CD14-positive monocyte (primary cell): ENCODE results near the gene DLX6. TPM values are rescaled to one million over a fixed set of nuclear protein-coding genes. Genes with fewer than 3 reads are reported as not detected.
A peak's percentile ranks its signal among the peaks of the same experiment; 100 is the strongest.
"Not testable (repeated sequence)": the region's sequence is repeated elsewhere in the genome, so short reads cannot be mapped to it uniquely, and the experiment has no call there.

Source experiments
- DNase-seq, 3 donors: peaks; one replicate each; pipeline ENCODE4 v3.0.0-alpha.2; 2011 to 2022
- H2AFZ ChIP-seq: 2 replicates; pipeline ENCODE4 v1.6.0; 2012; ENCODE audit warnings: mild to moderate bottlenecking, low read depth, low read length, inconsistent platforms; ENCODE audit not compliant: insufficient read depth, poor library complexity, severe bottlenecking
- H3K27ac ChIP-seq, 2 donors: 1 replicate in 1 of 2; 2 replicates in 1 of 2; pipeline ENCODE4 v1.5.1; 2012 to 2013; ENCODE audit warnings: low read length in 2 of 2, control low read depth in 1 of 2, inconsistent platforms in 1 of 2, low read depth in 1 of 2, mild to moderate bottlenecking in 1 of 2
- H3K27me3 ChIP-seq, 2 donors: one replicate each; pipeline versions ENCODE4 v1.6.0 to v1.6.1; 2011 to 2013; ENCODE audit warnings: low read length in 2 of 2; ENCODE audit not compliant: control insufficient read depth in 2 of 2, insufficient read depth in 2 of 2
- H3K36me3 ChIP-seq, 2 donors: replicated peaks in 1 of 2; 1 replicate in 1 of 2; 2 replicates in 1 of 2; pipeline versions ENCODE4 v1.5.1 to v1.6.1; 2012 to 2013; ENCODE audit warnings: low read length in 2 of 2, control low read depth in 1 of 2, inconsistent platforms in 1 of 2, mild to moderate bottlenecking in 1 of 2; ENCODE audit not compliant: insufficient read depth in 2 of 2, control insufficient read depth in 1 of 2
- H3K4me1 ChIP-seq, 2 donors: 1 replicate in 1 of 2; 2 replicates in 1 of 2; pipeline versions ENCODE4 v1.5.1 to v1.6.1; 2012 to 2013; ENCODE audit warnings: low read length in 2 of 2, control low read depth in 1 of 2, inconsistent platforms in 1 of 2, mild to moderate bottlenecking in 1 of 2, moderate library complexity in 1 of 2; ENCODE audit not compliant: insufficient read depth in 2 of 2, control insufficient read depth in 1 of 2
- H3K4me2 ChIP-seq: replicated peaks from 2 replicates; pipeline ENCODE3; 2012; ENCODE audit warnings: low read length, moderate library complexity, mild to moderate bottlenecking; ENCODE audit not compliant: poor library complexity, severe bottlenecking; ENCODE audit errors: extremely low read depth
- H3K4me3 ChIP-seq, 3 experiments: fragments of 200-600 bp in 1 of 3; sonication (generic) in 1 of 3; replicated peaks in 1 of 3; 1 replicate in 2 of 3; 2 replicates in 1 of 3; pipeline ENCODE4 v1.5.1; 2011 to 2013; ENCODE audit warnings: low read length in 3 of 3, mild to moderate bottlenecking in 3 of 3, control low read depth in 2 of 3, low read depth in 2 of 3, inconsistent platforms in 1 of 3, moderate library complexity in 1 of 3
- H3K79me2 ChIP-seq: 2 replicates; pipeline ENCODE4 v1.6.0; 2012; ENCODE audit warnings: mild to moderate bottlenecking, control low read depth, inconsistent platforms, low read length, moderate library complexity; ENCODE audit not compliant: insufficient read depth
- H3K9ac ChIP-seq: 2 replicates; pipeline ENCODE4 v1.6.0; 2017; ENCODE audit warnings: low read length, mild to moderate bottlenecking; ENCODE audit not compliant: insufficient read depth, poor library complexity, severe bottlenecking
- H3K9me3 ChIP-seq, 2 donors: replicated peaks in 1 of 2; 1 replicate in 1 of 2; 2 replicates in 1 of 2; pipeline versions ENCODE4 v1.5.1 to v1.6.1; 2012 to 2013; ENCODE audit warnings: low read length in 2 of 2, control low read depth in 1 of 2; ENCODE audit not compliant: control insufficient read depth in 1 of 2, insufficient read depth in 1 of 2
- H4K20me1 ChIP-seq: 2 replicates; pipeline ENCODE4 v1.6.0; 2012; ENCODE audit warnings: mild to moderate bottlenecking, low read length, control low read depth, moderate library complexity; ENCODE audit not compliant: insufficient read depth
- H3K27ac Mint-ChIP-seq, 7 donors: one replicate each; pipeline ENCODE4 v1.8.0; 2020; ENCODE audit warnings: mild to moderate bottlenecking in 7 of 7, mixed read lengths in 7 of 7, moderate library complexity in 6 of 7, inconsistent platforms in 2 of 7
- H3K27me3 Mint-ChIP-seq, 3 donors: one replicate each; pipeline ENCODE4 v1.8.0; 2021 to 2022; ENCODE audit warnings: low read depth in 3 of 3, mild to moderate bottlenecking in 3 of 3, mixed read lengths in 3 of 3, moderate library complexity in 3 of 3, inconsistent platforms in 1 of 3
- H3K36me3 Mint-ChIP-seq, 2 donors: one replicate each; pipeline ENCODE4 v1.8.0; 2020; ENCODE audit warnings: mixed read lengths in 2 of 2, inconsistent platforms in 1 of 2, mild to moderate bottlenecking in 1 of 2
- H3K4me1 Mint-ChIP-seq: one replicate; pipeline ENCODE4 v1.8.0; 2020; ENCODE audit warnings: mild to moderate bottlenecking, mixed read lengths
- H3K4me3 Mint-ChIP-seq, 2 donors: one replicate each; pipeline ENCODE4 v1.8.0; 2020; ENCODE audit warnings: mild to moderate bottlenecking in 2 of 2, mixed read lengths in 2 of 2, moderate library complexity in 1 of 2
- H3K9me3 Mint-ChIP-seq, 7 donors: one replicate each; pipeline ENCODE4 v1.8.0; 2020 to 2022; ENCODE audit warnings: mixed read lengths in 7 of 7, mild to moderate bottlenecking in 6 of 7, moderate library complexity in 6 of 7, inconsistent platforms in 2 of 7
- WGBS: methylation state at CpG from one replicate; pipeline ENCODE4 v1.1.5; 2013; ENCODE audit warnings: missing lambda C conversion rate; ENCODE audit not compliant: insufficient coverage; 5-methylcytosine and 5-hydroxymethylcytosine counted together
- intact Hi-C, 2 donors: fragments of 100-400 bp; cut with micrococcal nuclease; formaldehyde crosslinking; loops; one replicate each; pipeline versions ENCODE4 v1.15.0 to v1.15.1; 2023
- polyA plus RNA-seq, 3 donors: library from polyadenylated mRNA; depleted of rRNA in 1 of 3; unstranded in 2 of 3; stranded (reverse) in 1 of 3; fragments of 300-500 nt in 2 of 3; fragments of >200 nt in 1 of 3; fragmentation: Illumina TruSeq in 2 of 3; gene quantifications; 1 replicate in 2 of 3; 2 replicates in 1 of 3; pipeline ENCODE4 v1.2.3, GENCODE V29; 2012 to 2021
- TF ChIP-seq, protein P1 (sequence below): fragments of 200-600 bp; IDR thresholded peaks from one replicate; pipeline ENCODE4 v1.8.0; 2022; ENCODE audit warnings: antibody characterized with exemption, mild to moderate bottlenecking

Gene DLX6
- polyA plus RNA-seq, 3 donors: not detected

GRCh38 chr7:97027427-97028234, 22.3 kb downstream of the DLX6 start:
- DNase-seq: peak; percentile 58 to 73 (median 66)
- H3K9ac ChIP-seq: peak overlapping the region; percentile 11
- H3K79me2 ChIP-seq: no peaks in the 10 kb centered on the region
- no peak overlapping the region for H3K27ac ChIP-seq
- TF ChIP-seq, protein P1, sequence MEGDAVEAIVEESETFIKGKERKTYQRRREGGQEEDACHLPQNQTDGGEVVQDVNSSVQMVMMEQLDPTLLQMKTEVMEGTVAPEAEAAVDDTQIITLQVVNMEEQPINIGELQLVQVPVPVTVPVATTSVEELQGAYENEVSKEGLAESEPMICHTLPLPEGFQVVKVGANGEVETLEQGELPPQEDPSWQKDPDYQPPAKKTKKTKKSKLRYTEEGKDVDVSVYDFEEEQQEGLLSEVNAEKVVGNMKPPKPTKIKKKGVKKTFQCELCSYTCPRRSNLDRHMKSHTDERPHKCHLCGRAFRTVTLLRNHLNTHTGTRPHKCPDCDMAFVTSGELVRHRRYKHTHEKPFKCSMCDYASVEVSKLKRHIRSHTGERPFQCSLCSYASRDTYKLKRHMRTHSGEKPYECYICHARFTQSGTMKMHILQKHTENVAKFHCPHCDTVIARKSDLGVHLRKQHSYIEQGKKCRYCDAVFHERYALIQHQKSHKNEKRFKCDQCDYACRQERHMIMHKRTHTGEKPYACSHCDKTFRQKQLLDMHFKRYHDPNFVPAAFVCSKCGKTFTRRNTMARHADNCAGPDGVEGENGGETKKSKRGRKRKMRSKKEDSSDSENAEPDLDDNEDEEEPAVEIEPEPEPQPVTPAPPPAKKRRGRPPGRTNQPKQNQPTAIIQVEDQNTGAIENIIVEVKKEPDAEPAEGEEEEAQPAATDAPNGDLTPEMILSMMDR: peak; percentile 80
- H3K9me3 Mint-ChIP-seq: peaks cover 0 to 27% (median 19%) of the 10 kb centered on the region in 7 donors
- peak overlapping the region in 2 of 7 donors; percentile 38 to 50 for H3K27ac Mint-ChIP-seq
- H3K36me3 Mint-ChIP-seq: peaks cover 7 to 8% of the 10 kb centered on the region in 2 donors
- WGBS: 0% methylated on average over 7 of the region's 23 CpGs
- H3K4me2 ChIP-seq: peak overlapping the region; percentile 81
- H3K4me3 Mint-ChIP-seq: peak overlapping the region; percentile 81 to 91
- peaks cover 21 to 23% of the 10 kb centered on the region in 2 donors for H3K4me1 ChIP-seq
- peak overlapping the region; percentile 13 to 73 (median 28) for H3K4me3 ChIP-seq
- no peaks in the 10 kb centered on the region for H4K20me1 ChIP-seq
- no peaks in the 10 kb centered on the region for H3K36me3 ChIP-seq
- H3K4me1 Mint-ChIP-seq: peaks cover 37% of the 10 kb centered on the region
- intact Hi-C loops: loop anchor here (2.0 to 10.0 kb wide), 5 partner anchors 805 to 1111 kb away; no protein-coding TSS in a partner anchor
- peaks cover 52 to 68% (median 60%) of the 10 kb centered on the region in 3 donors for H3K27me3 Mint-ChIP-seq
- H2AFZ ChIP-seq: peak overlapping the region; percentile 24
- peaks cover 49 to 75% of the 10 kb centered on the region in 2 donors for H3K27me3 ChIP-seq
- H3K9me3 ChIP-seq: peaks cover 2 to 26% of the 10 kb centered on the region in 2 donors

DNA sequence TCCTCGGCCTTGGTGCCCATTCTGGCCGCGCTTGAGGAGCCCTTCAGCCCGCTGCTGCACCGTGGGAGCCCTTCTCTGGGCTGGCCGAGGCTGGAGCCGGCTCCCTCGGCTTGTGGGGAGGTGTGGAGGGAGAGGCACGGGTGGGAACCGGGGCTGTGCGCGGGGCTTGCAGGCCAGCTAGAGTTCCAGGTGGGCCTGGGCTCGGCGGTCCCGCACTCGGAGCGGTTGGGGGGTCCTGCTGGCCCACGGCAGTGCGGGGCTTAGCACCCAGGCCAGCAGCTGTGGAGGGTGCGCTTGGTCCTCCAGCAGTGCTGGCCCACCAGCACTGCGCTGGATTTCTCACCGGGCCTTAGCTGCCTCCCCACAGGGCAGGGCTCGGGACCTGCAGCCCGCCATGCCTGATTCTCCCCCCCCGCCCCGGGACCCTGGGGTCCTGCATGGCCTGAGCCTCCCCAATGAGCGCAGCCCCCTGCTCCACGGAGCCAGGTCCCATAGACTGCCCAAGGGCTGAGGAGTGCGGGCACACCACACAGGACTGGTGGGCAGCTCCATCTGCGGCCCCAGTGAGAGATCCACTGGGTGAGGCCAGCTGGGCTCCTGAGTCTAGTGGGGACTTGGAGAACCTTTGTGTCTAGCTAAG, 29.0 kb downstream of the DLX6 start:
- peaks cover 5 to 16% (median 10%) of the 10 kb centered on the region in 3 donors for H3K27me3 Mint-ChIP-seq
- H3K4me1 ChIP-seq, H3K4me3 ChIP-seq, H3K36me3 Mint-ChIP-seq, H3K27ac ChIP-seq, H3K27ac Mint-ChIP-seq, H3K9me3 ChIP-seq, H3K36me3 ChIP-seq, intact Hi-C loops, H3K9me3 Mint-ChIP-seq, H2AFZ ChIP-seq, H4K20me1 ChIP-seq, H3K4me2 ChIP-seq, H3K9ac ChIP-seq, H3K4me1 Mint-ChIP-seq, H3K4me3 Mint-ChIP-seq, DNase-seq, H3K79me2 ChIP-seq: not testable (repeated sequence)
- WGBS: 93% methylated on average over 21 of the region's 30 CpGs
- peaks cover 5 to 21% of the 10 kb centered on the region in 2 donors for H3K27me3 ChIP-seq
